CD4-positive, alpha-beta T cell (primary cell): Measurements from ENCODE around the gene SERPINI2. TPM values are rescaled to one million over a fixed set of nuclear protein-coding genes. Genes with fewer than 3 reads are reported as not detected.

ENCODE experiments used
- ATAC-seq: fragments of 200-7000 bp; cut with Tn5 transposase; one replicate; pipeline ENCODE4 v1.10.0; 2022; ENCODE audit warnings: mild to moderate bottlenecking; ENCODE audit not compliant: poor library complexity
- CTCF ChIA-PET: fragments of 350-600 bp; sonication (Branson Sonifier 250); formaldehyde crosslinking; loops from one replicate; lab custom pipeline; 2021; ENCODE audit warnings: antibody characterized with exemption, inconsistent platforms; lab: Charles Lee
- POLR2A ChIA-PET: fragments of 350-600 bp; sonication (Branson Sonifier 250); formaldehyde crosslinking; loops from one replicate; lab custom pipeline; 2021; ENCODE audit warnings: antibody characterized with exemption, inconsistent platforms; lab: Charles Lee
- DNase-seq, 14 experiments: peaks; one replicate each; pipeline ENCODE4 v3.0.0-alpha.2; 2013 to 2020; ENCODE audit warnings: mixed read lengths in 2 of 14
- H3K27ac ChIP-seq, 2 donors: one replicate each; pipeline versions ENCODE4 v1.5.1 to v1.7.0; 2013; ENCODE audit warnings: low read length in 2 of 2, low read depth in 1 of 2, mild to moderate bottlenecking in 1 of 2
- H3K27me3 ChIP-seq, 2 experiments: 1 replicate in 1 of 2; 2 replicates in 1 of 2; pipeline versions ENCODE4 v1.6.1 to v1.7.0; 2013; ENCODE audit warnings: low read length in 2 of 2, control low read depth in 1 of 2, mild to moderate bottlenecking in 1 of 2, moderate library complexity in 1 of 2; ENCODE audit not compliant: insufficient read depth in 2 of 2, control insufficient read depth in 1 of 2
- H3K36me3 ChIP-seq: one replicate; pipeline ENCODE4 v1.6.1; 2013; ENCODE audit warnings: low read length, control low read depth; ENCODE audit not compliant: insufficient read depth
- H3K4me1 ChIP-seq: one replicate; pipeline ENCODE4 v1.6.1; 2013; ENCODE audit warnings: low read length, control low read depth; ENCODE audit not compliant: insufficient read depth
- H3K4me3 ChIP-seq: one replicate; pipeline ENCODE4 v1.5.1; 2013; ENCODE audit warnings: mild to moderate bottlenecking, low read length, moderate library complexity
- H3K9me3 ChIP-seq, 2 experiments: 1 replicate in 1 of 2; 2 replicates in 1 of 2; pipeline versions ENCODE4 v1.6.1 to v1.7.0; 2013; ENCODE audit warnings: low read length in 2 of 2, mild to moderate bottlenecking in 2 of 2, control low read depth in 1 of 2, moderate library complexity in 1 of 2; ENCODE audit not compliant: control insufficient read depth in 1 of 2, insufficient read depth in 1 of 2
- H3K27ac Mint-ChIP-seq: one replicate; pipeline ENCODE4 v1.8.0; 2020; ENCODE audit warnings: mixed read lengths
- H3K27me3 Mint-ChIP-seq: one replicate; pipeline ENCODE4 v1.8.0; 2021; ENCODE audit warnings: mixed read lengths
- H3K36me3 Mint-ChIP-seq: one replicate; pipeline ENCODE4 v1.8.0; 2021; ENCODE audit warnings: low read depth, mixed read lengths
- H3K4me1 Mint-ChIP-seq: one replicate; pipeline ENCODE4 v1.8.0; 2021; ENCODE audit warnings: low read depth, mixed read lengths
- H3K4me3 Mint-ChIP-seq: one replicate; pipeline ENCODE4 v1.8.0; 2020; ENCODE audit warnings: mild to moderate bottlenecking, mixed read lengths
- H3K9me3 Mint-ChIP-seq: one replicate; pipeline ENCODE4 v1.8.0; 2020; ENCODE audit warnings: mixed read lengths
- CTCF ChIP-seq: fragments of 200-600 bp; IDR thresholded peaks from one replicate; pipeline ENCODE4 v1.8.0; 2022; ENCODE audit warnings: antibody characterized with exemption, mild to moderate bottlenecking
- intact Hi-C, 2 experiments: fragments of 100-400 bp; cut with DNase I in 1 of 2; cut with micrococcal nuclease in 1 of 2; formaldehyde crosslinking; loops; one replicate each; pipeline versions ENCODE4 v1.15.1 to v1.9.0; 2023 to 2025; cut with DNase I, micrococcal nuclease
- polyA plus RNA-seq, 2 donors: library from polyadenylated mRNA; unstranded; fragments of 120-200 nt; gene quantifications; one replicate each; pipeline ENCODE4 v1.2.1, GENCODE V29; 2013
- total RNA-seq, 174 experiments: library from RNA in 2 of 174; stranded (reverse) in 2 of 174; gene quantifications; one replicate each; pipeline ENCODE4 v1.2.3 and lab custom pipeline; 2021 to 2026

The SERPINI2 gene
- total RNA-seq (not detected), total RNA-seq (lab: John Stamatoyannopoulos, UW) (0 to 0.40 (median 0) reads per million in 172 experiments)
- polyA plus RNA-seq (2013, experiment 1 of 2), result 0.15 TPM
- 0.10 TPM for polyA plus RNA-seq (2013, experiment 2 of 2)

DNA sequence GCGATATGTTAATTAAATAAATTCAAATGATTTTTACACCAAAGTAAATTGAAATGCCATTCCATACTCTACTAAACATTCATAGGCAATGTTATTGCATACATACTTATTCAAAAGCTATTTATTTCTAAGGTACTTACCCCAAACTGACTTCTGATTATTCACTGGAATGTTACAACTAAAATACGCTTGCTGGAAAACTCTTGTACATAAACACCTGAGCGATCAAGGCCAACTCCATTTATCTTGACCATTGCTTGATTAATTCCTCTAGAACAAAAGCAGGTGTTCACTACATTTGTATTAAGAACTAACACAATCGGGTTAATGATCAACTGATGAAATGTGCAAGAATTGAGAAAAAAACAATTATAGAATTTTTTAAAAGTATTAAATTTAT is at the start of gene SERPINI2:
SERPINI2 (minus strand) TSS at position 180 of the 400 bp plus-strand sequence. CDS start 2,208 bp downstream, outside the sequence.
- Histone ChIP-seq H3K36me3 (no peaks in the 10 kb centered on the region), H3K27ac (no peak within 1 kb of the TSS), H3K27me3 (no peaks in the 10 kb centered on the region), H3K4me1 (no peaks in the 10 kb centered on the region), H3K9me3 (no peaks in the 10 kb centered on the region), H3K4me3 (no peak within 1 kb of the TSS)
- Mint-ChIP-seq H3K4me1 (no peaks in the 10 kb centered on the region), H3K36me3 (no peaks in the 10 kb centered on the region), H3K27me3 (no peaks in the 10 kb centered on the region), H3K4me3 (no peak within 1 kb of the TSS), H3K27ac (no peak within 1 kb of the TSS), H3K9me3 (no peaks in the 10 kb centered on the region)
- ChIA-PET POLR2A (no interaction called here), CTCF (no interaction called here)
- ATAC-seq, result no peak
- no peak for TF ChIP-seq CTCF
- DNase-seq, result no peak
- intact Hi-C loops, result no loop called here

DNA sequence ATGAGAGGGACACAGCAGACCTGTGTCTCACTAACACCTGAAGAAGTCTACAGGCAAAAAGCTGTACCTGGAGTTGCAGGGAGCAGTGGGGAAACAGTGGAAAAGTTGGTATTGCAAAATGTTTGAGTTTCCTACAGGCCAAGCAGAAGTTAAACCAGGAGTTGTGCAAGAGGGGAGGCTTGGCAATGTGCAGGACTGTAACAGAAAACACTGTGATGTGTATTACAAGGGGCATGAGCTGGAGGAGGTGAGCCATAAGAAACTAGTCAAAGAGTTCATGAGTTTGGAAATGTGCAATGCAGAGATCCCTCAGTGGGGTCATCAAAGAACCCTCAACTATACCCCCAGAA is 47.1 kb upstream of the SERPINI2 start:
- H3K4me3 Mint-ChIP-seq, result no peak overlapping the region
- no peaks in the 10 kb centered on the region for H3K27me3 Mint-ChIP-seq
- H3K9me3 Mint-ChIP-seq, result peaks cover 6% of the 10 kb centered on the region
- no peaks in the 10 kb centered on the region for H3K4me1 ChIP-seq
- ChIA-PET CTCF (no interaction called here), POLR2A (no interaction called here)
- TF ChIP-seq CTCF, result no peak
- no peaks in the 10 kb centered on the region for H3K36me3 Mint-ChIP-seq
- no peaks in the 10 kb centered on the region for H3K36me3 ChIP-seq
- peak in 2 of 14 experiments; percentile 54 to 58 for DNase-seq
- H3K27ac Mint-ChIP-seq, result no peak overlapping the region
- no peaks in the 10 kb centered on the region for H3K27me3 ChIP-seq
- intact Hi-C loops, result no loop called here
- H3K27ac ChIP-seq, result no peak overlapping the region
- ATAC-seq, result no peak
- H3K9me3 ChIP-seq, result no peaks in the 10 kb centered on the region
- H3K4me3 ChIP-seq, result no peak overlapping the region
- no peaks in the 10 kb centered on the region for H3K4me1 Mint-ChIP-seq

GRCh38 chr3:167520266-167521005 is 46.6 kb upstream of the SERPINI2 start:
- POLR2A ChIA-PET, result no interaction called here
- intact Hi-C loops, result no loop called here
- Mint-ChIP-seq H3K36me3 (no peaks in the 10 kb centered on the region), H3K4me1 (no peaks in the 10 kb centered on the region), H3K27me3 (no peaks in the 10 kb centered on the region), H3K27ac (no peak overlapping the region), H3K4me3 (no peak overlapping the region), H3K9me3 (peaks cover 2% of the 10 kb centered on the region)
- Histone ChIP-seq H3K36me3 (no peaks in the 10 kb centered on the region), H3K27me3 (no peaks in the 10 kb centered on the region), H3K4me3 (no peak overlapping the region), H3K9me3 (no peaks in the 10 kb centered on the region), H3K4me1 (no peaks in the 10 kb centered on the region), H3K27ac (no peak overlapping the region)
- DNase-seq (peak in 1 of 14 experiments; percentile 25), ATAC-seq (no peak)
- TF ChIP-seq CTCF, result no peak
- CTCF ChIA-PET, result no interaction called here
